Heart left ventricle (tissue), 16 donors: ENCODE data around the gene CD86. TPM values are rescaled to one million over a fixed set of nuclear protein-coding genes. Genes with fewer than 3 reads are reported as not detected.

Experiments
- ATAC-seq, 4 donors: fragments of 200-7000 bp; cut with Tn5 transposase; one replicate each; pipeline ENCODE4 v1.9.1; 2020 to 2022; ENCODE audit warnings: moderate library complexity in 4 of 4, mild to moderate bottlenecking in 3 of 4, moderate number of reproducible peaks in 1 of 4
- DNase-seq, 5 donors: peaks; one replicate each; pipeline ENCODE4 v3.0.0-alpha.2; 2020
- H3K27ac ChIP-seq, 12 donors: fragments of 200-600 bp; sonication (generic) in 4 of 12; one replicate each; pipeline versions ENCODE4 v1.5.0 to v1.8.0; 2016 to 2022; ENCODE audit warnings: mild to moderate bottlenecking in 2 of 12
- H3K27me3 ChIP-seq, 9 donors: fragments of 200-600 bp; sonication (generic) in 2 of 9; one replicate each; pipeline versions ENCODE4 v1.5.1 to v1.8.0; 2016 to 2022; ENCODE audit warnings: mild to moderate bottlenecking in 3 of 9
- H3K36me3 ChIP-seq, 9 donors: fragments of 200-600 bp; sonication (generic) in 2 of 9; one replicate each; pipeline versions ENCODE4 v1.5.0 to v1.8.0; 2018 to 2022; ENCODE audit warnings: mild to moderate bottlenecking in 2 of 9
- H3K4me1 ChIP-seq, 12 donors: fragments of 200-600 bp; sonication (generic) in 4 of 12; one replicate each; pipeline versions ENCODE4 v1.5.0 to v1.8.0; 2016 to 2022; ENCODE audit warnings: mild to moderate bottlenecking in 3 of 12
- H3K4me3 ChIP-seq, 12 donors: fragments of 200-600 bp; sonication (generic) in 4 of 12; one replicate each; pipeline versions ENCODE4 v1.5.0 to v1.8.0; 2017 to 2022; ENCODE audit warnings: mild to moderate bottlenecking in 9 of 12, moderate library complexity in 4 of 12
- H3K9me3 ChIP-seq, 12 donors: fragments of 200-600 bp; sonication (generic) in 4 of 12; one replicate each; pipeline versions ENCODE4 v1.5.0 to v1.8.0; 2016 to 2022; ENCODE audit warnings: mild to moderate bottlenecking in 1 of 12
- CTCF ChIP-seq, 12 donors: fragments of 200-600 bp; sonication (generic) in 4 of 12; IDR thresholded peaks; one replicate each; pipeline versions ENCODE4 v1.5.0 to v1.8.0; 2018 to 2022; ENCODE audit warnings: antibody characterized with exemption in 12 of 12, mild to moderate bottlenecking in 5 of 12
- POLR2A ChIP-seq, 2 donors: fragments of 450-650 bp; IDR thresholded peaks; one replicate each; pipeline ENCODE4 v1.6.1; 2017; ENCODE audit warnings: antibody characterized with exemption in 2 of 2, mild to moderate bottlenecking in 2 of 2, moderate library complexity in 2 of 2
- WGBS, 4 donors: extraction: QIAGEN DNeasy Blood & Tissue Kit in 2 of 4; methylation state at CpG; one replicate each; pipeline versions ENCODE4 v1.1.5 to v1.1.7; 2013 to 2018; 5-methylcytosine and 5-hydroxymethylcytosine counted together
- intact Hi-C, 10 donors: fragments of 100-400 bp; cut with DNase I; formaldehyde crosslinking; loops; one replicate each; pipeline versions ENCODE4 v1.11.1 to v1.14.2; 2022
- polyA plus RNA-seq, 2 donors: library from polyadenylated mRNA; stranded (reverse); fragments of 200-250 nt; gene quantifications; one replicate each; pipeline ENCODE4 v1.2.3, GENCODE V29; 2013
- total RNA-seq, 9 donors: library from RNA; depleted of rRNA in 2 of 9; stranded (reverse); fragments of >200 nt in 2 of 9; fragmentation: NEBNext Ultra II Directional in 3 of 9; extraction: Animal tissue kit (Norgen Biotek cat#: 25700) in 3 of 9; gene quantifications; one replicate each; pipeline versions ENCODE4 v1.1.0 to v1.2.4, GENCODE V29; 2016 to 2023
- donor health status: ischemic (EF 13 %, LVEDD 7.1; RV severe dilation, severe dysfunction).
- donor health status: healthy with polysubstance abuse.
- donor health status: DM: no; HTN: yes; CAD: no.
- donor health status: DM: no; HTN: no; CAD: no.
- donor health status: ischemic (EF 25% LVEDD 6.9; RV normal size, moderate dysfunction).
- donor health status: ischemic (EF 25% LVEDD 5.7; RV mildly dilated, moderate dysfunction).
- donor health status: healthy.
- donor health status: DM: yes; HTN: yes; CAD: no.
- donor health status: ischemic (EF 35%, LVEDD 5.7; RV mildly dilated, moderate dysfunction).
- donor health status: nonischemic (EF 11% LVEDD 7.7; RV severe dilation, severe dysfunction).
- donor health status: DM: yes; HTN: yes; CAD: no.
- donor health status: PGD.
- donor health status: ischemic (EF 29% LVEDD 5.4; RV normal size, mild dysfunction).
- donor health status: nonischemic (EF 23%, LVEDD 6.1; RV moderate dilation, normal function).

The CD86 gene
- total and polyA plus RNA-seq, 11 donors, result 0.38 to 30.0 (median 1.6) TPM

DNA sequence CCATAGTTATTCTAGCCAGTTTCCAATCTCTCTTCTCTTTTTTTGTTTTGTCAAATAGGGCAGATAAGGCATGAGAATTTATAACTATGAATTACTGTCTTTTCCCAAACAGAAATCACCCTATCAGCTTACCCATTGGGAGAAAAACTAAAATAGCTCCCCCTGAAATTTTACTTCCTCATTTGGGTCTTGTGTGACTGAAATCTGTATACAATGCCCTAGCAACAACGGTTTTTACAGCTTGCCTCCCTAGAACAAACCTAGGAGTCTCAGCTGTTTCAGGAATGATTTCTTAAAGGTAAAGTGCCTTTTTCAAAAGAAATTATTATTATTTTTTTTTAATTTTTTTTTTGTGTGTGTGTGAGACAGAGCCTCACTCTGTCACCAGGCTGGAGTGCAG lies 56.8 kb downstream of the CD86 start:
- Histone ChIP-seq H3K27me3 (peaks cover 0 to 10% (median 0%) of the 10 kb centered on the region in 9 donors), H3K27ac (no peak overlapping the region), H3K4me3 (no peak overlapping the region), H3K9me3 (peaks cover 0 to 4% (median 0%) of the 10 kb centered on the region in 12 donors), H3K36me3 (no peaks in the 10 kb centered on the region), H3K4me1 (no peaks in the 10 kb centered on the region)
- TF ChIP-seq CTCF (IDR thresholded peaks at IDR 0.05), result no peak
- TF ChIP-seq POLR2A (IDR thresholded peaks at IDR 0.05), result no peak
- ATAC-seq (no peak), DNase-seq (no peak)
- intact Hi-C loops, result no loop called here
- 41 to 46% (median 43%) methylated on average over 1 of the region's 1 CpG for WGBS, 4 donors

DNA sequence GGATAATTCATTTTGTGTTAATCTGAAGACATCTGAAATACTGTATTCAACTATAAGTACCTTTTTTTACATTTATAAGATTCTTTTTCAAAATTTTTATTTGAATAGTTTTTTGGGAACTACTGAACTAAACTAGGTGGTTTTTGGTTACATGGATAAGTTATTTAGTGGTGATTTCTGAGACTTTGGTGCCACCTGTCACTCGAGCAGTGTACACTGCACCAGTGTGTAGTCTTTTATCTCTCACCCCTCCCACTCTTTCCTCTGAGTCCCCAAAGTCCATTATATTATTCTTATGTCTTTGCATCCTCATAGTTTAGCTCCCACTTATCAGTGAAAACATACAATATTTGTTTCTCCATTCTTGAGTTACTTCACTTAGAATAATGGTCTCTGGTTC lies 57.6 kb downstream of the CD86 start:
- Histone ChIP-seq H3K27ac (no peak overlapping the region), H3K4me1 (no peaks in the 10 kb centered on the region), H3K27me3 (peaks cover 0 to 10% (median 0%) of the 10 kb centered on the region in 9 donors), H3K9me3 (peaks cover 0 to 4% (median 0%) of the 10 kb centered on the region in 12 donors), H3K4me3 (no peak overlapping the region), H3K36me3 (no peaks in the 10 kb centered on the region)
- intact Hi-C loops, result no loop called here
- DNase-seq, result no peak
- 32 to 49% (median 39%) methylated on average over 1 of the region's 1 CpG for WGBS, 4 donors
- no peak for ATAC-seq
- TF ChIP-seq CTCF (IDR thresholded peaks at IDR 0.05), result peak in 2 of 12 donors; percentile 12 to 13
- TF ChIP-seq POLR2A (IDR thresholded peaks at IDR 0.05), result no peak

- Histone ChIP-seq H3K9me3 (peaks cover 0 to 6% (median 0%) of the 10 kb centered on the region in 12 donors), H3K4me3 (no peak overlapping the region), H3K36me3 (peaks cover 0 to 10% (median 0%) of the 10 kb centered on the region in 9 donors), H3K4me1 (no peaks in the 10 kb centered on the region), H3K27ac (no peak overlapping the region), H3K27me3 (peaks cover 0 to 2% (median 0%) of the 10 kb centered on the region in 9 donors)
- ATAC-seq (no peak), DNase-seq (no peak)
- 64 to 75% (median 66%) methylated on average over 1 of the region's 1 CpG for WGBS, 4 donors
- intact Hi-C loops, result no loop called here
- no peak for TF ChIP-seq POLR2A (IDR thresholded peaks at IDR 0.05)
These were observed 68.7 kb downstream of the CD86 start for GRCh38 chr3:122123850-122124249.

GRCh38 chr3:122132949-122133540 lies 77.9 kb downstream of the CD86 start:
- ATAC-seq, result no peak
- H3K36me3 ChIP-seq, result no peaks in the 10 kb centered on the region
- DNase-seq, result no peak
- intact Hi-C loops, result no loop called here
- no peak for TF ChIP-seq CTCF (IDR thresholded peaks at IDR 0.05)
- no peak for TF ChIP-seq POLR2A (IDR thresholded peaks at IDR 0.05)
- WGBS, 4 donors, result 85 to 90% (median 86%) methylated on average over 7 of the region's 7 CpGs
- H3K9me3 ChIP-seq, result peaks cover 0 to 6% (median 0%) of the 10 kb centered on the region in 12 donors
- no peaks in the 10 kb centered on the region for H3K4me1 ChIP-seq
- no peaks in the 10 kb centered on the region for H3K27me3 ChIP-seq
- no peak overlapping the region for H3K27ac ChIP-seq
- H3K4me3 ChIP-seq, result no peak overlapping the region

- DNase-seq (no peak), ATAC-seq (no peak)
- peaks cover 0 to 12% (median 0%) of the 10 kb centered on the region in 12 donors for H3K9me3 ChIP-seq
- H3K4me1 ChIP-seq, result no peaks in the 10 kb centered on the region
- TF ChIP-seq CTCF (IDR thresholded peaks at IDR 0.05) (no peak), POLR2A (IDR thresholded peaks at IDR 0.05) (no peak)
- 88 to 92% (median 91%) methylated on average over 3 of the region's 3 CpGs for WGBS, 4 donors
- no peaks in the 10 kb centered on the region for H3K27me3 ChIP-seq
- intact Hi-C loops, result no loop called here
- H3K4me3 ChIP-seq, result no peak overlapping the region
- no peaks in the 10 kb centered on the region for H3K36me3 ChIP-seq
- no peak overlapping the region for H3K27ac ChIP-seq
These were observed 91.3 kb downstream of the CD86 start for GRCh38 chr3:122146466-122146865.
